Measurements from ENCODE around the gene CTU2. TPM values are rescaled to one million over a fixed set of nuclear protein-coding genes. Genes with fewer than 3 reads are reported as not detected.

CTU2 gene
- total and polyA plus RNA-seq, 9 donors = 0.45 to 36.5 (median 19.5) TPM

DNA sequence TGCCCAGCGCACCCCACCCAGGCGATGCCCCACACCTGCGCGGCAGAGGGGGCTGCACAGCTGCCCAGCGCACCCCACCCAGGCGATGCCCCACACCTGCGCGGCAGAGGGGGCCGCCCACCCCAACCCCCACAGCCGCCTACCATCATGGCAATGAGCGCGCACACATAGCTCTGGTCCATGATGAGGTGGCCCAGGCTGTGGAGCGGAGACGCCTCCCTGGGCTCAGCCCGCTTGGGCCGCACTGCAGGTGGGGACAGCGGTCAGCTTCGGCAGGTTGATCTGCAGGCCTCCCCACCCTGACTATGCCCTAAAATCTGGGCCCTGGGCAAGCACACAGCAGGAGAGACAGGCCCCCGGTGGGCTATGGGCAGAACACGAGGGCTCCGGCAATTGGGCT lies 30.2 kb downstream of the CTU2 start:
- WGBS, 3 donors = 93% methylated on average over 12 to 21 of the region's 21 CpGs
- Histone ChIP-seq H3K4me3 (no peak overlapping the region), H3K9me3 (no peaks in the 10 kb centered on the region), H3K4me1 (ENCODE audit: insufficient read depth) (no peaks in the 10 kb centered on the region), H3K27me3 (no peaks in the 10 kb centered on the region), H3K27ac (no peak overlapping the region), H3K36me3 (no peaks in the 10 kb centered on the region)
- no peak for DNase-seq
- intact Hi-C loops (cut with DNase I) = loop anchor here in 2 of 4 donors (5.0 to 10.0 kb wide), 2 partner anchors 478 to 481 kb away; partner anchors contain the start of gene ZNF778 (in 2 of the 2)
- no peak for TF ChIP-seq POLR2A (IDR thresholded peaks at IDR 0.05)
- no peak for TF ChIP-seq EP300 (IDR thresholded peaks at IDR 0.05)
- TF ChIP-seq, protein P1, sequence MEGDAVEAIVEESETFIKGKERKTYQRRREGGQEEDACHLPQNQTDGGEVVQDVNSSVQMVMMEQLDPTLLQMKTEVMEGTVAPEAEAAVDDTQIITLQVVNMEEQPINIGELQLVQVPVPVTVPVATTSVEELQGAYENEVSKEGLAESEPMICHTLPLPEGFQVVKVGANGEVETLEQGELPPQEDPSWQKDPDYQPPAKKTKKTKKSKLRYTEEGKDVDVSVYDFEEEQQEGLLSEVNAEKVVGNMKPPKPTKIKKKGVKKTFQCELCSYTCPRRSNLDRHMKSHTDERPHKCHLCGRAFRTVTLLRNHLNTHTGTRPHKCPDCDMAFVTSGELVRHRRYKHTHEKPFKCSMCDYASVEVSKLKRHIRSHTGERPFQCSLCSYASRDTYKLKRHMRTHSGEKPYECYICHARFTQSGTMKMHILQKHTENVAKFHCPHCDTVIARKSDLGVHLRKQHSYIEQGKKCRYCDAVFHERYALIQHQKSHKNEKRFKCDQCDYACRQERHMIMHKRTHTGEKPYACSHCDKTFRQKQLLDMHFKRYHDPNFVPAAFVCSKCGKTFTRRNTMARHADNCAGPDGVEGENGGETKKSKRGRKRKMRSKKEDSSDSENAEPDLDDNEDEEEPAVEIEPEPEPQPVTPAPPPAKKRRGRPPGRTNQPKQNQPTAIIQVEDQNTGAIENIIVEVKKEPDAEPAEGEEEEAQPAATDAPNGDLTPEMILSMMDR (IDR thresholded peaks at IDR 0.05) = no peak

DNA sequence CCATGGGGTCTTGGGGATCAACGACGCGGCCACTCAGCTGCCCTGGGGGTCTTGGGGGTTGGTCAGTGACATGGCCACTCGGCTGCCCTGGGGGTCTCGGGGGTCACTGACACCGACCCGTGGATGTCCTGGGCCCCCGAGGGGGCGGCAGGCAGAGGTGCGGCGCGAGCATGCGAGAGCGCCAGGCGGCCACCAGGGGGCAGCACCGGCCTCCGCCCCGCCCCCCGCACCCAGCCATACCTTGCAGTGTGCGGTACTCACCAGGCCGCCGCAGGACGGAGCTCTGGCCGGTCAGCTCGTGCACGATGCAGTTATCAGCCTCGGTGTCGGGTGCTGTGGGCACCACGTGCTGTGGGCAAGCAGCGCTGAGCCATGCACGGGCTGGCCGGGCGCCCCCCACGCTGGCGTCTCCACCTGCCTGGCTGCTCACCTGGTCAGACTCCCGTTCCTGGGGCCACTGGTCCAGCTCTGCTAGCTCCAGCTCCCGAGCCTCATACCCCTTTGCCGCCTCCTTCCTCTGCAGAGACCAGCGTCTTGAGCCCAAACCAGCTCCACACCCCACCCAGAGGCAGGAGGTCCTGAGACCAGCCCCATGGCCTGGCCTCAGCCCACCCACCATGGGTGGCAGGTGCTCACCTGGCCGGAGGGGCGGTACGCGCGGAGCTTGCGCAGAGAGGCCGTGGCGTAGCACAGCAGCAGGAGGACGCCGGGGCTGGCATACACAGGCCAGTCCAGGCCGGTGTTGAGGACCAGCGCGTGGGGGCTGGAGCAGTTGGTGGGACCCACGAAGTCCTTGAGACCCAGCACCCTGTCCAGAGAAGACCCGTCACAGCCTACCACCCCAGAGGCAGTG lies 31.2 kb downstream of the CTU2 start:
- H3K4me1 ChIP-seq (ENCODE audit: insufficient read depth) = no peaks in the 10 kb centered on the region
- DNase-seq = peak; percentile 62 to 86 (median 77)
- intact Hi-C loops (cut with DNase I) = loop anchor here in 3 of 4 donors (2.0 to 10.0 kb wide), 3 partner anchors 75 to 480 kb away; partner anchors contain the start of gene ZNF778 (in 2 of the 3)
- WGBS, 3 donors = 37 to 77% (median 42%) methylated on average over 21 to 54 of the region's 54 CpGs
- no peaks in the 10 kb centered on the region for H3K36me3 ChIP-seq
- no peaks in the 10 kb centered on the region for H3K27me3 ChIP-seq
- H3K4me3 ChIP-seq = no peak overlapping the region
- TF ChIP-seq, protein P1 (IDR thresholded peaks at IDR 0.05) = peak; percentile 97 to 99 (median 98)
- no peak for TF ChIP-seq POLR2A (IDR thresholded peaks at IDR 0.05)
- TF ChIP-seq EP300 (IDR thresholded peaks at IDR 0.05) = no peak
- no peaks in the 10 kb centered on the region for H3K9me3 ChIP-seq
- no peak overlapping the region for H3K27ac ChIP-seq

DNA sequence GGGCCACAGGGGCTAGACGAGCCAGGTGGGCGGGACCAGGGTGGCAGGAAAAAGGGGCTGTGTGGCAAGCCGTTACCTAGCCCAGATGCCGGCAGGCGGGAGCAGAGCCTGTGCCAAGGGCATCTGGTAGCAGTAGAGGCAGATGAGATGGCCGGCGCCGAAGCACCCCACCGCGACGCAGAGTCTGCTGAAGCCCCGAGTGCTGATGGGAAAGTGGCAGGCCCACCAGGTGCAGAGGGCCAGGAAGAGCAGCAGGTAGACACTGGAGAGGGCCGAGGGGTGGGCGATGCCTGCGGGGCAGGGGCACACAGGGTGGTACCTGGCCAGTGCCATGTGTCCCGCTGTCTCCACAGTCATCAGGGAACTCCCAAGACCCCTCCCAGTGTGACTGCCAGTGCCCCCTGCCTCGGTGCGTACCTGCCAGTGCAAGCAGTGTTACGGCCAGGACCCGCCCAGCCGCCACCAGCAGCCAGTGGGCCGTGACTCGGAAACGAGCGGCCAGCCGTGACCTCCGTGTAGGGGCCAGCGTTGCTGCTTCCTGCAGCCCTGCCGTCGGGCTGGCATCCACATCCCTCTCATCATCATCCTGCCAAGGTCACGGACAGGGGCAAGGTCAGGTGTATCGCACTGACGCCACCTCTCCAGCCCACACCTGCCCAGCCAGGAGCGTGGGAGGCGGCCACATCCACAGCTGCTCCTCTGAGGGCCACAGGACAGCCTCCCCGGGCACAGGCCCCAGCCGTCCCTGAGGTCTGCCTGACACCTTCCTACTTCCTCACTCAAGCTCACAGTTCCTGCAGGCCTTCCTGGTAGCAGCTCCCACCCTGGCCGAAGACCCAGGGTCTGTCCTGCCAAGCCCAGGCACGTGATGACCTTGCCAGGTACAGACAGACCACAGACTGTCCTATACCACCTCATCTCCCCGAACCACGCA lies 32.1 kb downstream of the CTU2 start:
- TF ChIP-seq, protein P1 (IDR thresholded peaks at IDR 0.05) = no peak
- TF ChIP-seq POLR2A (IDR thresholded peaks at IDR 0.05) (no peak), EP300 (IDR thresholded peaks at IDR 0.05) (no peak)
- intact Hi-C loops (cut with DNase I) = loop anchor here in 3 of 4 donors (2.0 to 10.0 kb wide), 3 partner anchors 74 to 479 kb away; partner anchors contain the start of gene ZNF778 (in 2 of the 3)
- 77 to 82% (median 80%) methylated on average over 39 to 41 of the region's 41 CpGs for WGBS, 3 donors
- no peak overlapping the region for H3K4me3 ChIP-seq
- no peaks in the 10 kb centered on the region for H3K27me3 ChIP-seq
- H3K36me3 ChIP-seq = no peaks in the 10 kb centered on the region
- no peaks in the 10 kb centered on the region for H3K9me3 ChIP-seq
- H3K4me1 ChIP-seq (ENCODE audit: insufficient read depth) = no peaks in the 10 kb centered on the region
- DNase-seq = no peak
- no peak overlapping the region for H3K27ac ChIP-seq
